ENCODE results near the gene CLEC20A.

- TF ChIP-seq GATA2 (IDR thresholded peaks at IDR 0.05; ENCODE audit: low read depth, low read length), result no peak
- TF ChIP-seq GATA3 (IDR thresholded peaks at IDR 0.05; ENCODE audit: low read depth, low read length), result no peak
Observed at GRCh38 chr1:178501705-178502329, 5.1 kb upstream of the CLEC20A start.

Measured in SH-SY5Y (cell line).